ENCODE measurements around the gene RGS1.

Gene RGS1

GRCh38 chr1:192584866-192585265 lies 9.3 kb downstream of the RGS1 start:
- no peak for DNase-seq

GRCh38 chr1:192587386-192588266 lies 12.1 kb downstream of the RGS1 start:
- DNase-seq = no peak

- DNase-seq = no peak
Observed at GRCh38 chr1:192588546-192588945, 13.0 kb downstream of the RGS1 start.

DNA sequence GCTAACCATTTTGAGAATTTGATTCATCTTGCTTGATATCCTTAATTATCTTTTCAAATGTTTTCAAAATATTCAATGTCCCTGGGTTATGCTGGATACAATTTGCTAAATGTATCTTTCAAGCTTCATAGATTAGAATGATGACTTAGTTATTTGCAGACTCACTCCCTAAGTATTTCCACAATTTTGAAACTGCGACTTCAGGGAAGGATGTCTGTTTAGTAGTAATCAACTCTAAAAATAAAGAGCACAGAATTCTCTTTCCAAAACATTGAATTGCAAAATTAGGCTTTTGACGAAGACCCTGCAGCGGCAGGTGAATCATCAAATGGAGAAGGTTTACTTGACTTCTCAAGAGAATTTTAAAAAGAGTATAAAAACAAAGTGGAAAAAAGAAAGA lies 14.2 kb downstream of the RGS1 start:
- DNase-seq = no peak

DNA sequence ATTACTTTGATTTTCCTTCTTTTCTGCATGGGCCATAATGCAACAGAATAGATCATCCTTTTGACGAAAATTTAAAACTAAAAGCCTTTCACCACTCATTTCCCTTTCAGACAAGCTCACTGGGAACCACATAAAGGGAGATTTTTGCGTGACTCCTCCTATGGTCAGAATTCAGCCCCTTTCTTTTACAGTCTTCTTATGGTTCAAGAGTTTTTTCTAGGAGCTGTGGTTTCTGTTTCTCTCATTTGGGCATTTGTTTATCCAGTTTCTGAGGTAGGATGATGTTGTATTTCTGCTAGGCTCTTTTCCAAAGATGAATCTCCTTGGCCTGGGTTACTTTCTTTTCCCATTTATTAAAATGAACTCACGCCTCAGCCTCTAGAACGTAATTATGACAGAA lies 16.9 kb downstream of the RGS1 start:
- DNase-seq = no peak

- no peak for DNase-seq
Observed at GRCh38 chr1:192592981-192593708, 17.6 kb downstream of the RGS1 start.

- no peak for DNase-seq
Observed at GRCh38 chr1:192595299-192595698, 19.7 kb downstream of the RGS1 start.

- DNase-seq = no peak
Observed at GRCh38 chr1:192598589-192598988, 23.0 kb downstream of the RGS1 start.

DNA sequence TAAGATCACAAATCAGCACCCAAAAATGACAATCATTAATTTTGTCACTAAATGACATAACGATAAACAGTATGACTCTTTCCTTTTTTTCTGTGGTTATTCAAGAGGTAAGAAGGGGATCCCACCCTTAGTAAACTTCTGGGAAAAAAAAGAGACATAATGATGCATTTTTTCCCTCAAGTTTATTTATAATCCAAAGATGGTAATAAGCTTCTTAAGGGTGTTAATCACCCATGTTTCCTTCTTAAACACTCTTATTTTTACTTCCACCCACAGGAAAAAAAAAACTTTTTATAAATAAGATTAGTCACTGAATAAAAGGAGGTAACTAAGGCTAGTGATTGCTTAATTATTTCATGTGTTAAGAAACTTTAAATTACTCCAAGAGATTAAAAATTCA lies 24.7 kb downstream of the RGS1 start:
- no peak for DNase-seq

DNA sequence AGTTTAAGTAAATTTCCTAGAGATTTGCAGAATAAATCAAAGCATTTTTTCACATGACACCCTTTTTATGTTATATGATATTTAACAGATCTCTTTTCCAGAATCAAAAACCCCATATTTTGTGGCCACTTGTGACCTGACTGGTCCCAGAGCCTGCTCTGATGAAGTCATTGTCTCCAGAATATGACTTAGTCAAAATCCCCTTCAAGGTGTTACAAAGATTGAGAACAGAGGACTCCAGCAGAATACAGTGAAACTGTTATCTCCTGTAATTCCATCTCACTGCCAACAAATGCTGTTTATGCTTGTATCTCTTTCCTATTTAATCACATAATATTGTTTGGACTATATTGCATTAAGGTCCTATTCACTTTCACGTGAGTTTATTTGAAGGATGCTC lies 25.6 kb downstream of the RGS1 start:
- no peak for DNase-seq

DNA sequence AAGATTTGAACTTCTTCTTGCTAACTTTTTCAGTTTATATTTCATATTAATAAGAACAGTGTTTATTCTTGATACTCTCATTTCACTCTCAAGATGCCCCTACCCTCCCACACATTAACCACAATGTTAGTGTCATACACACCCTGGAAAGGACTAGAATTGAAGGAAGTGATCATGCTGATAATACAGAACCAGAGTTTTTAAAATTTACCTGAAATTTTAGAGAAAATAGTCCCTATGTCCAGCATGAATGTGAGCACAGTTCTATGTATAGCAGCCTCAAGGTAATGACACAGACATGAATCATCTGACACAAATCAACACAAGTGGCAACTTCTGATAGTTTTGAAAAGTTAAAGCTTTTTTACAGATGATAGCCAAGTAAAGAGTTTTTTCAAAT lies 26.0 kb downstream of the RGS1 start:
- DNase-seq = no peak

GRCh38 chr1:192602757-192603156 lies 27.2 kb downstream of the RGS1 start:
- no peak for DNase-seq

- DNase-seq = no peak
Observed at GRCh38 chr1:192603218-192603787, 27.7 kb downstream of the RGS1 start.

DNA sequence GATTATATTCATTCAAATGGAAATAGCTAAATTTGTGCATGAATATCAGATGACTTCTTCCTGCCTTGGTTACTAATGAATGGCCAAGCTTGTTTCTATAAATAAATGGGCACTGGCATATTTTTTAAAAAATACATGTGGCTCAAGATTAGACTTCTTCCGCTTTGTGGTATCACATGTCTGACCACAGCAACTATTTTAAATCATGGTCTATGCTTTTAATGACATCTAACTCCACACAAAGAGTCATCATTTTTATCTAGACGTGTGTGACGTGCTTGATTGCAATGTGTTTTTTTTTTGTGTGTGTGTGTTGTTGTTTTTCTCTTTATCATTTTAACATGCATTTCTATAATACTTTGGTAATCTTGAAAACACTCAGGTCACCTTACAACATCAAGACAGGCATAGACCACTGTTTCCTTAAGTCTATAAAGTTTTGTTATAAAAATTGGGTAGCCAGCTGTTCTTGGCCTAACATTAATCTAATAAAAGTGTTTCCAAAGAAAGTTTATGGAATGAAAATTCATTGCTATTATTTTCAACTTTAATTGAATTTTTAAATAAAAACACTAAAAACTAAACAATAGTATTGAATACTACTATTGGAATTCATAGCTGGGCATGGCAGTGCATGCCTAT lies 29.5 kb downstream of the RGS1 start:
- DNase-seq = no peak

- DNase-seq = no peak
Observed at GRCh38 chr1:192608671-192609070, 33.1 kb downstream of the RGS1 start.

DNA sequence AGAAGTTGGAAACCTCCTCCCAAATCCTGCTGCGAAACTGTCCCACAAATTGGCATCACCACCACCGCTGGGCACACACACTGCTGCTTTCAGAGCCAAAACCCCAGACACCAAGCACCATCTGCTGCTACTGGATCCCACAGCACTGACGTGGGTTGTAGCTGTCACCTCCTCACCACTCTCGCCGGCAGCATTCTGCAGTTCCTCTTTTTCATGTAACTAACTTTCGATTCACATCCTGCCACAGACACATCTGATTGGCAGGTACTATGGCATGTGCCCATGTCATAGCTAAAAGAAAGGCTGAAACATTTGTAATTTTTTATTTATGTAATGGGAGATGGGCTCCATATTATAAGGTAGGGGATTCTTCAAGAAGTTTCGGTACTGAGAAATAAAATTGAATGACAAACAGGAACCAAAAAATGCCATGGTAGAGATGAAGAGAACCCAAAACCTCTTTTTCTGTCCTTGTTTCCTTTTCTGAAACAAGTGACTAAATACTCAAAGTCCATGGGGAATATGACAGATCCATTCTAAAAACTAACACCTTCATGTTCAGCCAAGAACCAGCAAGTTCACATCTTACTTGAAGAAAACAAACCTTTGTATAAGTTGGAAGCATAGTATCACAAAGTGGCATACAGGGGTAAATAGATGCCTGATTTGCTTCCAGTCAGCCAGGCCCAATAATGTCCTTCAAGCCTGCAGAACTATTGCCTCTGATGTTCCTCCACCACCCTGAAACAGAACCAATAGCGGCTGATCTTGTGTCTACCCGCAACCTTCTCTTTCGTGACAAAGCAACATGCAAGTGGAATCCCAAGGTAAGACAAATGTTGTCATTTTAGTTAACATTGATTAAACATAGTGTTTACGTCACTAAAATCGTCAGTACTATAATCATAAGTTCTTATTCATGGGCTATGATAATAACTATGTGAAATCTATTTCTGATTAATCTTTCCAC lies 33.8 kb downstream of the RGS1 start:
- DNase-seq = no peak

DNA sequence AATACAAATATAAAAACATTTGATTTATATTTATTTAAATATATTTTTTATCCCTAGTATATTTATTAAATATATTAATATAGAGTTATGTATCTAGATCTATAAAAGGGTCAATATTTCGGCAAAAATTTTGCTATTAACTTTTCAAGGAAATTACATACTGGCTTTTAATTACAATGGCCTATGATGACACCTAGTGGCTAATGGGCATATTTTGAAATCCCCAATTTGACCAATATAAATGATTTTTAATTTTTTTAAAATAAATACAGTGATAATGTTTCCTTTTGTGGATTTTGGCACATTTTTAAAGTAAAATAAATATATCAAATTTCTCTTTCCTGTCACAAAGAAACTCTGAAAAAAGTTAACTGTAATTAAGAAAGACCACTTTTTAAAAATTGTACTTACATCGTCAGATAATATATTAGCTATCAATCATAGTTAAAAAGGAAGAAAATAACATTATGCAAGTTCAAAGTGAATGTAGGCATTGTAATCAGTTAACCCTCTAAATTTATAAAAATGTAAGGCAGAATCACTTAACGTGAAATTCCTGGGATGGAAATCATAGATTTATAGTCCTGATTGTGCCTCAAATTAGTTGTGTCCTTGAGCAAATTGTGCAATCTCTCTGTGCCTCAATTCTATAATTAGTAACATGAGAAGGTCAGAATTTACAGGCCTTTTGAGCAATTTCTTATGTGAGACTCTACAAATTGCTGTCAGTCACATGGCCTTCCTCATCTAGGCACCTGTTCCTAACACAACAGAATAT lies 34.7 kb downstream of the RGS1 start:
- no peak for DNase-seq

DNA sequence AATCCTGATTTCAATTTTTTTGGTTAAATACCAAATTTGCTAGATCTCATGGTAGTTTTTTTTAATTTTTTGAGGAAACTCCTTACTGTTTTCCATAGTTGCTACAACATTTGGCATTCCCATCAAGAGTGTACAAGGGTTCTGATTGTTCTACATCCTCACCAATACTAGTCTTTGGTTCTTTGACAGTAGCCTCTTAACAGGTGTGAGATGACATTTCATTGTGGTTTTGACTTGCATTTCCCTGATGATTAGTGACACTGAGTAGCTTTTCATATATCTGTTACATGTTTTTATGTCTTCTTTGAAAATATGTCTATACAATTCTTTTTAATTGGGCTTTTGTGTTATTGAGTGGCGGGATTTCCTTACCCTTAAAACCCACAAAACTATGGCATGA lies 39.5 kb downstream of the RGS1 start:
- no peak for DNase-seq

DNA sequence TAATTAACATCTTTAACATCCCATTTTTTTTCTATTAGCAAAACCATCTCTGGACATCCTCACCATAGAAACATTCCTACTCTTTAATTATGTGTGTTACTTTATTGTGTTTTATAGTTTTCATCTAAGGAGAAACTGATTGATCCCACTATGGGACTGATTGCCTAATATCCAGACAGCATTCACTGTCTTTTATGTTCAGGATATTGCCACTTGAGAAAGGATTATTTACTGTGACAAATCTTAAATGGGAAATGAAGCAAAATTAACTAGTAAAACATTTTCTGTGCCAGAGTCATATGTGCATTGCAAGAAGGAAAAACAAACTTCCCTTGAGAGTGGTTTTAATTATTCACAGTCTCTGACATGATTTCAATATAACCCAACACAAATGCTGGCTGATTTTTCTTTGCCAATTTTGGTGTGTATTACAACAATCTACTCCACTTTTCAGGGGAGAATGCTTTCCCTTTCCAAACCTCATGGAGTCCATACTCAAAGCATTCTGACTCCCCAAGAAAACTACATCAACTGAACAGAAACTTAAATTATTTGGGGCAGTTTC lies 44.6 kb downstream of the RGS1 start:
- DNase-seq = no peak

DNA sequence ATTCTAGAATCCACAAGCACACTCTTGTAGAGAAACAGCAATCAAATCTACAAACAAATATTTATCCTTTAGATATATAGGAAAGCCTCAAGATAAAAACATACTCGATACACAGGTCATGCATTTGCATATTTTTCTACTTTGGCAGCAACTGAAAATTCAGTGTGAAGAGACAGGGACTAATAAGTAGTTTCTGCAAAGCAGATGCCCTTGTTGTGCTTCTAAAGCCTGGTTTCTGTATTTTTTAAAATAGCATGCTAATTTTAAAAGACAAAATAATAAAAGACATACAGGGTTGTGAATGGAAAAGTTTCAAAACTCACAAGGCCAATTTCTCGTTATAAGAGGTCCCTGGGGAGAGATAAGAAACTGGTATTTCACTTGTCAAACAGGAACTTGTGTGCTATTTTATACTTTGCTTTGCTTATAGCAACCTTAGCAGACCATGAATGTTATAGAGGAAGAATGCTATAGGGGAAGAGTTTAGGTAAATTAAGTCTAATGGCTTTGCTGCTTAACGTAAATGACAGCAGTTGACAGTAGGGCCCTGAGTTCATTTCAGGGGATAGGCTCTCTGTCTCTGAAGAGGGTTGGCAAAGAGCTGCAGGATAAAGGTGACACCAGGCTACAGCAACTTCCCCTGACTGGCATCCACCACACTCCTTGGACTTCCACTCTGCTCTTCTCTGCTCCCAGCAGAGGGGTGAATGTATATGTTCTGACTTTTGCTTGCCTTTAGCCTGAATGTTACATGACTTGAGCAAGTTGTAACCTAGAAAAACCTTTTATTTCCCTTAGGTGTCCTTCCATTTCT lies 51.0 kb downstream of the RGS1 start:
- DNase-seq = no peak
